ENCODE data around the gene CRYBG1.

CRYBG1 gene

GRCh38 chr6:106461084-106461483 lies 100.6 kb downstream of the CRYBG1 start:
- no peak overlapping the region for H3K27ac ChIP-seq
- TF ChIP-seq CTCF (conservative IDR thresholded peaks at IDR 0.05) (no peak), ZFX (IDR thresholded peaks at IDR 0.05) (no peak)

DNA sequence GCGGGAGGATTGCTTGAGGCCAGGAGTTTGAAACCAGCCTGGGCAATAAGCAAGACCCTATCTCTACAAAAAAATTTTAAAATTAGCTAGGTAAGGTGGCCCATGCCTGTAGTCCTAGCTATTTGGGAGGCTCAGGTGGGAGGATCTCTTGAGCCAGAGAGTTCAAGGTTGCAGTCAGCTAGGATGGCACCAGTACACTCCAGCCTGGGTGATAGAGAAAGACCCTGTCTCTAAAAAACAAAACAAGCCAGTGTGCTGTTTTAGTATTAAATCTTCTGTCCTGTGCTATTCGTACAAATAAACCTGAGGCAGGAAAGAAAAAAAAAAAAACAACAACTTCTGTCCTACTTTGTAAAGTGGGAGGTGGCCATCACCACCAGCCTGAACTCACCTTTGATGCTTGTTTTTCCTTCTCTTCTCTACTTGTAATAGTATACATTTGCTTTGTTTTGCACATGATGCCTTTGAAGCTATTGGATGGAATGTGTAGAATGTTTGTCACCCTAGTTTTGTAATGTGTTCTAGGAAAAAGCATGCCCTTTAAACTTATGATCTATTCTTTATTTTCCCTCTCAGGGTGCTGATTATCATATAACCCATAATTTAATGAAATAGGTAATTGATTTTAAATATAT lies 102.5 kb downstream of the CRYBG1 start:
- TF ChIP-seq ZFX (IDR thresholded peaks at IDR 0.05) = no peak
- TF ChIP-seq CTCF (conservative IDR thresholded peaks at IDR 0.05) = no peak
- no peak overlapping the region for H3K27ac ChIP-seq

- TF ChIP-seq CTCF (conservative IDR thresholded peaks at IDR 0.05) (no peak), ZFX (IDR thresholded peaks at IDR 0.05) (no peak)
Measured at GRCh38 chr6:106466211-106466610, 105.7 kb downstream of the CRYBG1 start.

DNA sequence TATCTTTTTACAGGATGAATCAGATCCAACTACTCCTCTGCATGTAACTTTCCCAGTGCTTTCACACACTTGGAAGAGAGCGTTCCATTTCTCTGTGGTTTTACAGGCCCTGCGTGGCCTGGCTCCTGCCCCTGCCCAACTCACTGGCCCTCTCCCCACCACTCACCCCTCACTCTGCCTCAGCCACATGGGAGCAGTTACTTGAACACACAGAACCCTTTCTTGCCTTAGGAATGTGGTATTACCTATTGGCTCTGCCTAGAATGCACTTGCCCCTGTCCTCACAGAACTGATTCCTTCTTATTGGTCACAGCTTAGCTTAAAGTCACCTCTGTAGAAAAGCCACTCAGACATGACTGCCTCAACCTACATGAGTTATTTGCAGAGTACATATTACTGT lies 108.4 kb downstream of the CRYBG1 start:
- TF ChIP-seq ZFX (IDR thresholded peaks at IDR 0.05) (no peak), CTCF (conservative IDR thresholded peaks at IDR 0.05) (no peak)
- H3K27ac ChIP-seq = no peak overlapping the region

More at GRCh38 chr6:106466211-106466610, 105.7 kb downstream of the CRYBG1 start:
- H3K27ac ChIP-seq = no peak overlapping the region

DNA sequence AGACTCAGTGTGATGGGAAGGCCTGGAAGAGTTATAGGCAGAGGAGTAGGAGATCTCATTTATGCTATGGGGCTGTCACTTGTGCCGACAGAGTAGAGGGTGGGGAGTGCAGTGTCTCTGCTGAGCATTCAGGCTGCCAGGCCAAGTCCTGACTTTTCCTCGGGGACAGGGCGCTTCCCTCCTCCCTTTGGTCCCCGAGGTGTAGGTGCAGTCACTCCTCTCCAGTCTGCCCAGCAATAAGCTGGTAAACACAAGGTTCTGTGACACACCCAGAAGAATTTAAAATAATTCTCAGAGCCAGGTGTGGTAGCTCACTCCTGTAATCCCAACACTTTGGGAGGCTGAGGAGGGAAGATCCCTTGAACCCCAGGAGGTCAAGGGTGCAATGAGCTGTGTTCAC lies 109.4 kb downstream of the CRYBG1 start:
- H3K27ac ChIP-seq = no peak overlapping the region
- TF ChIP-seq CTCF (conservative IDR thresholded peaks at IDR 0.05) (no peak), ZFX (IDR thresholded peaks at IDR 0.05) (no peak)

DNA sequence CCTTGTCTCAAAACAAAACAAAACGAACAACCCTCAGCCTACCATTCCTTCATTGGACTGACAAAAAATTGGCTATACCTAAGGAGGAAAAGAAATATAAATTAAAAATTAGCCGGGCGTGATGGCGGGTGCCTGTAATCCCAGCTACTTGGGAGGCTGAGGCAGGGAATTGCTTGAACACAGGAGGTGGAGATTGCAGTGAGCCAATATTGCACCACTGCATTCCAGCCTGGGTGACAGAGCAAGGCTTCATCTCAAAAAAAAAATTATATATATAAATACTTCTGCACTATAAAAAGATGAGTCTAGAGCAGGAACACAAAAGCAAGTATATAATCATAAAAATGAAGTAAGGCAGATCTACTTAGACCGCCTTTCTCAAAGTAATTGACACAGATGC lies 109.8 kb downstream of the CRYBG1 start:
- no peak overlapping the region for H3K27ac ChIP-seq
- TF ChIP-seq ZFX (IDR thresholded peaks at IDR 0.05) (no peak), CTCF (conservative IDR thresholded peaks at IDR 0.05) (no peak)

GRCh38 chr6:106470811-106471210 lies 110.3 kb downstream of the CRYBG1 start:
- no peak for TF ChIP-seq ZFX (IDR thresholded peaks at IDR 0.05)
- TF ChIP-seq CTCF (conservative IDR thresholded peaks at IDR 0.05) = no peak
- H3K27ac ChIP-seq = no peak overlapping the region
